ENCODE data around the gene REXO1. TPM values are rescaled to one million over a fixed set of nuclear protein-coding genes. Genes with fewer than 3 reads are reported as not detected.

REXO1 gene
- total RNA-seq, 1 experiment from 2014 or later = 43.0 TPM

DNA sequence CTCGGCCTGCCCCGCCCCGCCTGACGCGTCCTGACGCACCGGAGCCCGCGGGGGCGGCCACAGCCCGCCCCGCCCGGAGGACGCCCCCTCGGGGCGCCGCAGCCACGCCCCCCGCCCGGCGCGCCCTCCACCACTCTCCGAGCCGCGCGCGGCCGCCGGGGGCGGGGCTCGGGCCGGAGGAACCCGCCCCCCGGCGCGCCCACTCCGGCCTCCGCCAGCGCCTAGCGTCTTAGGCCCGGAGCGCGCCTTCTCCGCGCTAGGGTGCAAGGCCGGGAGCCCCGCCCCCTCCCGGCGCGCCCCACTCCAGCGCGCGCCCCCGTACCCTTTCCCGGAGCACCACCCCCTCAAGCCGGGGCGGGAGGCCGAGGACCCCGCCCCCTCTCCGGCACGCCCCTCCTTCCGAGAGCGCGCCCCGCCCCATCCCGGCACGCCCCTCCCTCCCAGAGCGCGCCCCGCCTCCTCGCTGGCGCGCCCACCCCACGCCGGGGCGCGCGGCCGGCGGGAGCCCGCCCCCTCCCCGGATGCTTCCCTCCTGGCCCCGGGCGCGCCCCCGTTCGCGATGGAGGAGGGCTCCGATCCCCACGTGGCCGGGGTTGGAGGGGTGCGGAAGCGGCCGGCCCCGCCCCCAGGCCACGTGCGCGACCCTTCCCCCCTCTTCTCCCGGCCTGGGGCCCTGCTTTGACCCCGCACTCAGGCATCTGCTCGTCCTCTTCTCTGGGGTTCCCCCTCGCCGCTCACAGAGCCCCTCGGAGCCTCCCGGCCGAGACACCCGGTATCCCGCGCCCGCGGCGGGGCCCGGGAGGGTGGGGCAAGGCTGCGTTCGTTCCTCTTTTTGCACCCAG is 15.6 kb upstream of the REXO1 start:
- Mint-ChIP-seq H3K9me3 (ENCODE audit: unreplicated experiment) (no peaks in the 10 kb centered on the region), H3K27me3 (ENCODE audit: insufficient read depth, unreplicated experiment) (no peaks in the 10 kb centered on the region), H3K27ac (ENCODE audit: unreplicated experiment) (peak overlapping the region; percentile 42), H3K4me1 (ENCODE audit: low read depth, unreplicated experiment) (peaks cover 5% of the 10 kb centered on the region), H3K4me3 (ENCODE audit: unreplicated experiment) (peak overlapping the region; percentile 67), H3K36me3 (ENCODE audit: insufficient read depth, unreplicated experiment) (peaks cover 20% of the 10 kb centered on the region)
- Histone ChIP-seq H3K36me3 (ENCODE audit: control insufficient read depth, insufficient read depth, low read length) (no peaks in the 10 kb centered on the region), H3K4me1 (peaks cover 33% of the 10 kb centered on the region), H3K9me3 (no peaks in the 10 kb centered on the region), H3K4me3 (ENCODE audit: low read depth, low read length) (peak overlapping the region; percentile 89), H3K27me3 (replicated peaks; ENCODE audit: control insufficient read depth, insufficient read depth, low read length) (no peaks in the 10 kb centered on the region)
- BruUV-seq (replicated peaks) = no TSS peak
- intact Hi-C loops (cut with micrococcal nuclease; ENCODE audit: unreplicated experiment) = loop anchor here (1.0 kb wide), 1 partner anchor 41 kb away; the partner anchor contains the start of genes ADAT3 and SCAMP4
- peak; percentile 91 to 96 for DNase-seq
- TF ChIP-seq, protein P1, sequence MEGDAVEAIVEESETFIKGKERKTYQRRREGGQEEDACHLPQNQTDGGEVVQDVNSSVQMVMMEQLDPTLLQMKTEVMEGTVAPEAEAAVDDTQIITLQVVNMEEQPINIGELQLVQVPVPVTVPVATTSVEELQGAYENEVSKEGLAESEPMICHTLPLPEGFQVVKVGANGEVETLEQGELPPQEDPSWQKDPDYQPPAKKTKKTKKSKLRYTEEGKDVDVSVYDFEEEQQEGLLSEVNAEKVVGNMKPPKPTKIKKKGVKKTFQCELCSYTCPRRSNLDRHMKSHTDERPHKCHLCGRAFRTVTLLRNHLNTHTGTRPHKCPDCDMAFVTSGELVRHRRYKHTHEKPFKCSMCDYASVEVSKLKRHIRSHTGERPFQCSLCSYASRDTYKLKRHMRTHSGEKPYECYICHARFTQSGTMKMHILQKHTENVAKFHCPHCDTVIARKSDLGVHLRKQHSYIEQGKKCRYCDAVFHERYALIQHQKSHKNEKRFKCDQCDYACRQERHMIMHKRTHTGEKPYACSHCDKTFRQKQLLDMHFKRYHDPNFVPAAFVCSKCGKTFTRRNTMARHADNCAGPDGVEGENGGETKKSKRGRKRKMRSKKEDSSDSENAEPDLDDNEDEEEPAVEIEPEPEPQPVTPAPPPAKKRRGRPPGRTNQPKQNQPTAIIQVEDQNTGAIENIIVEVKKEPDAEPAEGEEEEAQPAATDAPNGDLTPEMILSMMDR (IDR thresholded peaks at IDR 0.05; ENCODE audit: insufficient read depth in 1 of 2, low read depth in 1 of 2, low read length in 1 of 2, severe bottlenecking in 1 of 2, unreplicated experiment in 1 of 2) = no peak
- ChIA-PET POLR2A (interaction anchor here (0.6 to 1.5 kb wide), 3 partner anchors 9 to 12 kb away, joined by 5 to 12 read pairs (median 12); no protein-coding TSS in a partner anchor), CTCF (interaction anchor here (0.6 to 1.3 kb wide), 7 partner anchors 11 to 70 kb away, joined by 3 to 8 read pairs (median 3); partner anchors contain the start of gene ABHD17A)

DNA sequence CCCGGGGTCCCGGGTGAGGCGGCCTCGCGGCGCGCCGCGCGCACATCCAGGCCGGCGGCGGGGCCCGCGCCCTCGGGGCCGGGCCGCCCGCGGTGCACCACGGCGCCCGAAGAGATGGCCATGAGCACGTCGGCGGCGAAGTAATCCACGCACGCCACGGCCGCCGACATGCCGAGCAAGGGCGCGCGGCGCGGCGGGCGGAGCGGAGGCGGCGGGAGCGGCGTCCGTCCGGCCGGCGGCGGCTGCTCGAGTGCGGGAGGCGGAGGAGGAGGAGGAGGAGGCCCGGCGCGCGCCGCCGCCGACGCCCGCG is 15.0 kb upstream of the REXO1 start, which contains the start of gene KLF16:
Gene KLF16, minus strand, starts transcription at position 252 of the 310 bp plus-strand sequence. Its CDS starts 82 bp downstream, at position 170.
- Mint-ChIP-seq H3K27ac (ENCODE audit: unreplicated experiment) (peak within 1 kb of the TSS; percentile 42), H3K4me3 (ENCODE audit: unreplicated experiment) (peak within 1 kb of the TSS; percentile 73), H3K27me3 (ENCODE audit: insufficient read depth, unreplicated experiment) (no peaks in the 10 kb centered on the region), H3K9me3 (ENCODE audit: unreplicated experiment) (no peaks in the 10 kb centered on the region), H3K4me1 (ENCODE audit: low read depth, unreplicated experiment) (peaks cover 5% of the 10 kb centered on the region), H3K36me3 (ENCODE audit: insufficient read depth, unreplicated experiment) (peaks cover 19% of the 10 kb centered on the region)
- H3K4me3 ChIP-seq (ENCODE audit: low read depth, low read length) = peak within 1 kb of the TSS; percentile 89
- no peaks in the 10 kb centered on the region for H3K27me3 ChIP-seq (replicated peaks; ENCODE audit: control insufficient read depth, insufficient read depth, low read length)
- H3K4me1 ChIP-seq = peaks cover 33% of the 10 kb centered on the region
- POLR2A ChIA-PET = no interaction called here
- intact Hi-C loops (cut with micrococcal nuclease; ENCODE audit: unreplicated experiment) = no loop called here
- CTCF ChIA-PET = no interaction called here
- DNase-seq = no peak
- no peaks in the 10 kb centered on the region for H3K36me3 ChIP-seq (ENCODE audit: control insufficient read depth, insufficient read depth, low read length)
- no peaks in the 10 kb centered on the region for H3K9me3 ChIP-seq
- BruUV-seq (replicated peaks) = no TSS peak
- TF ChIP-seq, protein P1 (IDR thresholded peaks at IDR 0.05; ENCODE audit: insufficient read depth in 1 of 2, low read depth in 1 of 2, low read length in 1 of 2, severe bottlenecking in 1 of 2, unreplicated experiment in 1 of 2) = no peak

DNA sequence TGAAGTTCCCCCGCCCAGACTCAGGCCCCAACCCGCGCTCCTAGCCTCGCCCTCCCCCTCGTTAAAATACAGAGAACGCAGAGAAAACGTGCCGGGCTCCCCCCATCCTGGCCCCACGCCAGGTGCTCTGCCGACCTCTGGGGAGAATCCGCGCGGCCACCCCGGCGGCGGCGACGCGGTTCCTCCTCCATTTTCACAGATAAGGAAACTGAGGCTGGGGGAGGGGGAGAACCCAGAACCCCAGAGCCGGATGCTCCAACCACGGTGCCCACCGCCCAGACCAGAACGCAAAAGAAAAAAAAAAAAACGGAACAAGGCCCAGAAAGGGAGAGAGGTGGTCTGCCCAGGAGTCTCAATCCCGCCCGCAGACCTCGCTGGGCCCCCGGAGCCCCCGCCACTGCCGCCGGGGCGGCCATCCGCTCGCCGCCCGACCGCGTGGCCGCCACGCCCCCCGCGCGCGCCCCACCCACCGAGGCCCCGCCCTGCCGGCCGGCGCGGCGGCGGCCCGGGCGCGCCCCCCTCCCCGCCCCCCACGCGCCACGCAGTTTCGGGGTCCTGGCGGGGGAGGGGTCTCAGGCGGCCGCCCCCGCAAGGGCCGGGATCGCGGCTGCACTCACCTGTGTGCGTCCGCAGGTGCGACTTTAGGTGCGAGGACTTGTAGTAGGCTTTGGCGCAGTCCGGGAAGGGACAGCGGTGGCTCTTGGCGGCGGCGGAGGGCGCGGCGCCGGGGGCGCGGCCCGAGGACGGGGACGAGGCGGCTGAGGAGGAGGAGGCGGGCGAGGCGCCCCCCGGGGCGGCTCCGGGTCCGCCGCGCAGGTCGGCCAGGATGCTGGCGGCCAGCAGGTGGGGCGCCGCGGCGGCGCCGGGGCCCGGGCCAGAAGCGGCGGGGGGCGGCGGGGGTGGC is 14.4 kb upstream of the REXO1 start:
- Mint-ChIP-seq H3K9me3 (ENCODE audit: unreplicated experiment) (no peaks in the 10 kb centered on the region), H3K36me3 (ENCODE audit: insufficient read depth, unreplicated experiment) (peaks cover 14% of the 10 kb centered on the region), H3K4me1 (ENCODE audit: low read depth, unreplicated experiment) (peaks cover 5% of the 10 kb centered on the region), H3K27me3 (ENCODE audit: insufficient read depth, unreplicated experiment) (no peaks in the 10 kb centered on the region), H3K27ac (ENCODE audit: unreplicated experiment) (peak overlapping the region; percentile 35), H3K4me3 (ENCODE audit: unreplicated experiment) (peak overlapping the region; percentile 73)
- Histone ChIP-seq H3K4me1 (peaks cover 39% of the 10 kb centered on the region), H3K27me3 (replicated peaks; ENCODE audit: control insufficient read depth, insufficient read depth, low read length) (no peaks in the 10 kb centered on the region), H3K36me3 (ENCODE audit: control insufficient read depth, insufficient read depth, low read length) (no peaks in the 10 kb centered on the region), H3K4me3 (ENCODE audit: low read depth, low read length) (peak overlapping the region; percentile 89), H3K9me3 (no peaks in the 10 kb centered on the region)
- ChIA-PET POLR2A (no interaction called here), CTCF (no interaction called here)
- BruUV-seq (replicated peaks) = TSS peak; percentile 70
- TF ChIP-seq, protein P1 (IDR thresholded peaks at IDR 0.05; ENCODE audit: insufficient read depth in 1 of 2, low read depth in 1 of 2, low read length in 1 of 2, severe bottlenecking in 1 of 2, unreplicated experiment in 1 of 2) = no peak
- intact Hi-C loops (cut with micrococcal nuclease; ENCODE audit: unreplicated experiment) = no loop called here
- DNase-seq = peak in 1 of 2 experiments; percentile 57
